Glutamatergic neuron (in vitro differentiated cells): ENCODE measurements around the gene KIF25. TPM values are rescaled to one million over a fixed set of nuclear protein-coding genes. Genes with fewer than 3 reads are reported as not detected.

Experiments
- DNase-seq: peaks from one replicate; pipeline ENCODE4 v3.0.0; 2022
- H3K27ac Mint-ChIP-seq: one replicate; pipeline ENCODE4 v1.8.0; 2020; ENCODE audit warnings: mild to moderate bottlenecking, mixed read lengths, inconsistent platforms; ENCODE audit not compliant: unreplicated experiment
- H3K27me3 Mint-ChIP-seq: one replicate; pipeline ENCODE4 v1.8.0; 2020; ENCODE audit warnings: mild to moderate bottlenecking, moderate library complexity, mixed read lengths, inconsistent platforms; ENCODE audit not compliant: unreplicated experiment
- H3K36me3 Mint-ChIP-seq: one replicate; pipeline ENCODE4 v1.8.0; 2020; ENCODE audit warnings: mild to moderate bottlenecking, mixed read lengths, inconsistent platforms; ENCODE audit not compliant: unreplicated experiment
- H3K4me1 Mint-ChIP-seq: one replicate; pipeline ENCODE4 v1.8.0; 2020; ENCODE audit warnings: mild to moderate bottlenecking, low read depth, mixed read lengths, inconsistent platforms; ENCODE audit not compliant: unreplicated experiment
- H3K4me3 Mint-ChIP-seq: one replicate; pipeline ENCODE4 v1.8.0; 2020; ENCODE audit warnings: mild to moderate bottlenecking, mixed read lengths, inconsistent platforms; ENCODE audit not compliant: unreplicated experiment
- H3K9me3 Mint-ChIP-seq: one replicate; pipeline ENCODE4 v1.8.0; 2020; ENCODE audit warnings: mild to moderate bottlenecking, moderate library complexity, mixed read lengths, inconsistent platforms; ENCODE audit not compliant: unreplicated experiment
- total RNA-seq: library from RNA; stranded (reverse); fragmentation: NEBNext Ultra II Directional; extraction: Animal tissue kit (Norgen Biotek cat#: 25700); gene quantifications from one replicate; pipeline ENCODE4 v1.2.1, GENCODE V29; 2021; ENCODE audit not compliant: unreplicated experiment
- TF ChIP-seq, protein P1 (sequence below): fragments of 200-600 bp; sonication (generic); IDR thresholded peaks from one replicate; pipeline ENCODE4 v1.5.0; 2021; ENCODE audit not compliant: partially characterized antibody, unreplicated experiment

KIF25 gene
- total RNA-seq, 1 donor from 2014 or later: not detected

DNA sequence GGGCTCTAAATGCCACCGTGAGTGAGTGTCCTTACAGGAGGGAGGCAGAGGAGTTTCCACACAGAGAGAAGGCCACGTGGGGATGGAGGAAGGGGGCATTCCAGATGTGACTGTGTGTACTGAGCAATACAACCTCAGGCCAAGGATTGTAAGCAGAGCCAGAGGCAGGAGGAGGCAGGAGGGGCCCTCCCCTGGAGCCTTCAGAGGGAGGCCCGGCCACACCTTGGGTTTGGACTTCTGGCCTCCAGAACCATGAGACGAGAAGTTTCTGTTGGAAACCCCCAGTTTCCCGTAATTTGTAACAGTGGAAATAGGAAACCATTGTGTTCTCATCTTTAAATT is 9.3 kb upstream of the KIF25 start:
- H3K27me3 Mint-ChIP-seq: peaks cover 7% of the 10 kb centered on the region
- H3K27ac Mint-ChIP-seq: no peak overlapping the region
- no peaks in the 10 kb centered on the region for H3K4me1 Mint-ChIP-seq
- DNase-seq: no peak
- H3K36me3 Mint-ChIP-seq: peaks cover 15% of the 10 kb centered on the region
- peaks cover 8% of the 10 kb centered on the region for H3K9me3 Mint-ChIP-seq
- TF ChIP-seq, protein P1, sequence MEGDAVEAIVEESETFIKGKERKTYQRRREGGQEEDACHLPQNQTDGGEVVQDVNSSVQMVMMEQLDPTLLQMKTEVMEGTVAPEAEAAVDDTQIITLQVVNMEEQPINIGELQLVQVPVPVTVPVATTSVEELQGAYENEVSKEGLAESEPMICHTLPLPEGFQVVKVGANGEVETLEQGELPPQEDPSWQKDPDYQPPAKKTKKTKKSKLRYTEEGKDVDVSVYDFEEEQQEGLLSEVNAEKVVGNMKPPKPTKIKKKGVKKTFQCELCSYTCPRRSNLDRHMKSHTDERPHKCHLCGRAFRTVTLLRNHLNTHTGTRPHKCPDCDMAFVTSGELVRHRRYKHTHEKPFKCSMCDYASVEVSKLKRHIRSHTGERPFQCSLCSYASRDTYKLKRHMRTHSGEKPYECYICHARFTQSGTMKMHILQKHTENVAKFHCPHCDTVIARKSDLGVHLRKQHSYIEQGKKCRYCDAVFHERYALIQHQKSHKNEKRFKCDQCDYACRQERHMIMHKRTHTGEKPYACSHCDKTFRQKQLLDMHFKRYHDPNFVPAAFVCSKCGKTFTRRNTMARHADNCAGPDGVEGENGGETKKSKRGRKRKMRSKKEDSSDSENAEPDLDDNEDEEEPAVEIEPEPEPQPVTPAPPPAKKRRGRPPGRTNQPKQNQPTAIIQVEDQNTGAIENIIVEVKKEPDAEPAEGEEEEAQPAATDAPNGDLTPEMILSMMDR: no peak
- no peak overlapping the region for H3K4me3 Mint-ChIP-seq

DNA sequence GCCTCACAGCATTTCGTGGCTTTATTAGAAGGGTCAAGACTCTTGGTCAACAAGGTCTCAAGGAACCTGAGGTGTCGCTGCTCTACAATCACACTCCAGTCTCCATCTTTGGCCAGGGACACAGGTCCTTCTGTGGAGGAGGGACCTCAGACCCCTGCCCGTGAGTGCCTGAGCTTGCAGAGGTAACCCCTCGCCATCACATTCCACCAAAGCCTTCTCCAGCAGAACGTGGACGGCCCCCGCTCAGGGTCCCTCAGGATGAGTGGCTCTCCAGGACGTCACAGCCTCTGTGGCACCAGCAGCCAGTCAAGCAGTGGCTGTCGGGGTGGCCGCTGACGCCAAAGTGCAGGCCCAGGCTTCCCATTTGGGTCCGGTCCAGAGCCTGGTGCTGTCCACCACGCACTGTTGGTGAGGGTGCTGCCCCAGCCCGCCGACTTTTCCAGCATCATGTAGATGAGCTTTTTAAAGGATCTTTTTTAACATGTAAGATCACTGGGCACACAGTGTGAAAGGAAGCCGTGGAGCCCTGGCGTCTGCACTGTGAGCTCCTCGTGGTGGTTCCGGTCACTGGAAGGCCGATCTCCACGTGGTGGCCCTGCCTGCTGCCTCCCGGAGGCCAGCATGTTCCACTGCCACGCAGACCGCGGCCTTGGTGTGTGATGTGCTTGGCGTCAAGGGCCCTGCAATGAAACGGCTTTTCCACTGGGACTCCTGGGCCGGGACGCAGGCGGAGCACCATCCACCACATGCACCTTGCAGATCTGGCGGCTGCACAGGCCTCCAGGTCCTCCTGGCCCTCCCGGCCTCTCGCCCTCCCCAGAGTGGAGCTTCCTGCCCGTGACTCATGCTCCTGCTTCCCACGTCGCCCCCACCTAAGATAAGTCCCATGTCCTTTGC is 8.3 kb upstream of the KIF25 start:
- Mint-ChIP-seq H3K4me3 (no peak overlapping the region), H3K27ac (no peak overlapping the region), H3K36me3 (peaks cover 9% of the 10 kb centered on the region), H3K4me1 (no peaks in the 10 kb centered on the region), H3K27me3 (peaks cover 6% of the 10 kb centered on the region), H3K9me3 (peaks cover 6% of the 10 kb centered on the region)
- TF ChIP-seq, protein P1: no peak
- DNase-seq: no peak

DNA sequence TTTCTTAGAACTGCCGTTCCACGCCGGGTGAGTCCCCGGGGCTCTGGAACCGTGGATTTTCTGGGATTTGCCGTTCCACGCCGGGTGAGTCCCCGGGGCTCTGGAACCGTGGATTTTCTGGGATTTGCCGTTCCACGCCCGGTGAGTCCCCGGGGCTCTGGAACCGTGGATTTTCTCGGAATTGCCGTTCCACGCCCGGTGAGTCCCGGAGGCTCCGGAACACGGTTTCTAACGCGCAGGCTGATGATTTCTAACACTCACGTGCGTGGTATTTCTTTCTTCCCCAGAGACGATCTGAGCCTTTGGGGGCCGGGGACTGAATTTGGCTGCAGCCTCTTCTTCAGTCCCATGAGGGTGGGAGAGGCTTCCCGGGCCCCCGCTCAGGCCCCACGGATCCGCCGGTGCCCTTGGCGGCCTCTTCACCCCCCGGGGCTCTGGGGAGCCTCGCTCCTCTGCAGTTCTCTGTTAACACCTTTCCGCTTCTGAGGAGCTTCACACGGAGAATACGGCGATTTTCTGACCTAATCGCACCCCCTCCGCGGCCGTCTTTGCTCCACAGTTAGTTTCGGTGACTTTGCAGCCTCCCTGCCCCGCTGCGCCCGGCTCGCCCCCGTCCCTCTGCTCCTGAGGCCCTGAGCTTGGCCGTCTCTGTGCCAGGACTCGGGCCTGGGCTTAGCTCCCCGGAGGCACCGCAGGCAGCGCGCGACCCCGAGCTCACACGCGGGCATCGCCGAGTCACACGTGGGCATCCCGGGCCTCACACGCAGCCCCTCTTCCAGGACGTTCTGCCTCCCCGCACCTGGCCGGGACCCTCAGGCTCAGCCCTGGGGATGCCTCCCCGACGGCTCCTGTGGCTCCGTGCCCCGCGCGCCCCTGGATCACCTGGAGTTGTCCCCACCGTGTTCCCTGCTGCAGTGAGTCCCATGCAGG is 7.2 kb upstream of the KIF25 start:
- H3K36me3 Mint-ChIP-seq: no peaks in the 10 kb centered on the region
- no peaks in the 10 kb centered on the region for H3K4me1 Mint-ChIP-seq
- TF ChIP-seq, protein P1: no peak
- H3K27me3 Mint-ChIP-seq: peaks cover 3% of the 10 kb centered on the region
- peaks cover 4% of the 10 kb centered on the region for H3K9me3 Mint-ChIP-seq
- no peak for DNase-seq
- no peak overlapping the region for H3K4me3 Mint-ChIP-seq
- H3K27ac Mint-ChIP-seq: no peak overlapping the region

DNA sequence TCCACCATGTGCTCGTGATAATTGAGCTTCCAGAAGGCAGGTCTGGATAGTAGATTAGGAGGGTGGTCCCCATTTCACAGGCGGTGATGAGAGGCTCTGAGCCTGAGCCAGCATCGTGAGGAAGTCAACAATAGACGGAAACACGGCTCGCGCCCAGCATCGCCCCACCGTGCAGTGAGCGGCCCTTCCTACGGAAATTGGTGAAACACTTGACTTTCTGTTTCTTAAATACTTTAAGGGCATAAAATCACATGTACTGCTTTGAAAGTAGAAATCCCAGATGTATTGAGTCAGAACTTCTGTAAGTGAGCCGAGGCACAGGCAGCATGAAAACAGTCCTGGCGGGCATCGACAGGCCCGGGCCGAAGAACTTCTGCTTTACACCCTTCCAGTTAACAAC is 4.3 kb upstream of the KIF25 start:
- peaks cover 5% of the 10 kb centered on the region for H3K9me3 Mint-ChIP-seq
- peaks cover 2% of the 10 kb centered on the region for H3K4me1 Mint-ChIP-seq
- H3K27me3 Mint-ChIP-seq: peaks cover 5% of the 10 kb centered on the region
- no peak overlapping the region for H3K4me3 Mint-ChIP-seq
- peaks cover 6% of the 10 kb centered on the region for H3K36me3 Mint-ChIP-seq
- TF ChIP-seq, protein P1: no peak
- DNase-seq: no peak
- H3K27ac Mint-ChIP-seq: no peak overlapping the region
